Epithelial cell of proximal tubule (primary cell): ENCODE data around the gene NAV3. TPM values are rescaled to one million over a fixed set of nuclear protein-coding genes. Genes with fewer than 3 reads are reported as not detected.

Source experiments
- DNase-seq: peaks from one replicate; pipeline ENCODE4 v3.0.0-alpha.2; 2011; ENCODE audit warnings: low read depth
- H3K4me3 ChIP-seq: 2 replicates; pipeline ENCODE4 v1.5.1; 2011; ENCODE audit warnings: low read depth, mild to moderate bottlenecking, low read length
- total RNA-seq: library from RNA; depleted of rRNA; stranded (reverse); fragments of >200 nt; gene quantifications from 2 replicates; pipeline ENCODE4 v1.2.3, GENCODE V29; 2015
- TF ChIP-seq, protein P1 (sequence below): conservative IDR thresholded peaks from 2 replicates; pipeline ENCODE4 v1.5.1; 2012; ENCODE audit warnings: low read depth, mild to moderate bottlenecking, low read length

NAV3 gene
- total RNA-seq, 1 donor from 2014 or later = 15.5 TPM

DNA sequence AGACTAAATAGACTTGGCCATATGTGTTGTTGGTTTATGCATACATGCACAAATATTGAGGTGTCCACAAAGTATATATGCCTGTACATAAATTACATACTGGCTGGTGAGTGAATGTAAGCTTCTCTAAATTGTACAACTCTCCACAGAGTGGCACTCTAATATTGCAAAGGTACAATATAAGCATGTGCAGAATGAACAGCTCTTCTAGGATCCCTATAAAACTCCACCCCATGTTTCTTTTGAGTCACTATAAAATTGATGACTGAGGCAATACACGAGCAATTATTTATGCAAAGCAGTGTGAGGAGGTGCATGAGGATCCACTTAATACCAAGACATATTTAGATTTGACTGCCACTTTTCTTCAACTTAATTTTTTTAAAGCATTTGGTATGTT lies 172.2 kb downstream of the NAV3 start:
- DNase-seq = no peak
- TF ChIP-seq, protein P1, sequence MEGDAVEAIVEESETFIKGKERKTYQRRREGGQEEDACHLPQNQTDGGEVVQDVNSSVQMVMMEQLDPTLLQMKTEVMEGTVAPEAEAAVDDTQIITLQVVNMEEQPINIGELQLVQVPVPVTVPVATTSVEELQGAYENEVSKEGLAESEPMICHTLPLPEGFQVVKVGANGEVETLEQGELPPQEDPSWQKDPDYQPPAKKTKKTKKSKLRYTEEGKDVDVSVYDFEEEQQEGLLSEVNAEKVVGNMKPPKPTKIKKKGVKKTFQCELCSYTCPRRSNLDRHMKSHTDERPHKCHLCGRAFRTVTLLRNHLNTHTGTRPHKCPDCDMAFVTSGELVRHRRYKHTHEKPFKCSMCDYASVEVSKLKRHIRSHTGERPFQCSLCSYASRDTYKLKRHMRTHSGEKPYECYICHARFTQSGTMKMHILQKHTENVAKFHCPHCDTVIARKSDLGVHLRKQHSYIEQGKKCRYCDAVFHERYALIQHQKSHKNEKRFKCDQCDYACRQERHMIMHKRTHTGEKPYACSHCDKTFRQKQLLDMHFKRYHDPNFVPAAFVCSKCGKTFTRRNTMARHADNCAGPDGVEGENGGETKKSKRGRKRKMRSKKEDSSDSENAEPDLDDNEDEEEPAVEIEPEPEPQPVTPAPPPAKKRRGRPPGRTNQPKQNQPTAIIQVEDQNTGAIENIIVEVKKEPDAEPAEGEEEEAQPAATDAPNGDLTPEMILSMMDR = no peak
- no peak overlapping the region for H3K4me3 ChIP-seq

DNA sequence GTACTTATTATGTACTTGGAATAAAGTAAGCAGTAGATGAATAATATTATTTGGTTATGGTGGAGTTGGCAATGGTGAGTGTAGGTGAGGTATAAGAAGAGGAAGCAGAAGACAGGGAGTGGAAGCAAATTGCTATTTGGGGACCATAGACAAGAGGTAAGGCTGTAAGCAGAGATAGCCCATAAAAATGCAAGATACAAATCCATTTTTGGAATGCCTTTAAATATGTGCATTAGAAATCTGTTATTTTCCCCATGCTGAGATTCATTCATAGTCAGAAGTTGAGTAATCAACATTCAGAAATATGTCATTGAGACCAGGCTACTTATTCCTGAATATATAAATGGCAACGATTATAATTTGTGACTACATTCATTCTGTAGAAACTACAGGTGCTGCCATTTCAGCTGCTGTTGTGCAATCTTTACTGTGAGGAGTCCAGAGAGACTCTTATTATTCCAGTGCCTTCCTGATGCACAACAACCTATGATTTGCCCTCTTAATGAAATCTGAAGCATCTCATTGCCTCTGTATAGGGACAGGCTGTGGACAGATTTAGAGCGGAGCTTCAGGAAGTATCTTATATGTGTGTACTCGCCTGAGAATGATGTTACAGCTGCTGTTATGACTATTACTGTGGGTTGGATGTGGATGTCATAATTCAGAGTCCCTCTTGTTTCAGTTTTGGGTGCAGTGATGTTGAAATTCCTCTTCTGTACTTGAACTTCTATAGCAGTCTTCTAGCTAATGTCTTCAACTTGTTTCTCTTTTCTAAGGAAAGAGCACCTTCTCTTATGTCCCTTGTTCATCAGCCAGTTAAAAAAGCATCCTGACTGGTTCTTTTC lies 173.8 kb downstream of the NAV3 start:
- TF ChIP-seq, protein P1 = no peak
- no peak for DNase-seq
- no peak overlapping the region for H3K4me3 ChIP-seq

DNA sequence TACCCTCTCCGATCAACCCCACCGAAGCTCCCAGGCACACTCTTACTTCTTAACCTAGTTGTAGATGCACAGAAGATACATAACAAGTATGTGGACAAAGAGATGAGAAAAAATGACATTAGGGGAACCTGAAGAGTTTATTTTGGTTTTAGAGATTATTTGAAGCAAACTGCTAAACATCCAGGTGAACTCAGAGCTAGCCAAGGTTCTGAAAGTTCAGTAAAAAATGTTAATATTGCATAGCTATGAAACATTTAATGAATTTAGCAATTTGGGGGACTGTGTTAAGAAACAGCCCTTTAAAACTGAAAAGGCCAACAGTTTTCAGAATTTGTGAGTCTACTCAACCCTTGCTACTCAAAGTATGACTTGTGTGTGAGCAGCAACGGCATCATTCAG lies 174.4 kb downstream of the NAV3 start:
- TF ChIP-seq, protein P1 = no peak
- DNase-seq = no peak
- no peak overlapping the region for H3K4me3 ChIP-seq

DNA sequence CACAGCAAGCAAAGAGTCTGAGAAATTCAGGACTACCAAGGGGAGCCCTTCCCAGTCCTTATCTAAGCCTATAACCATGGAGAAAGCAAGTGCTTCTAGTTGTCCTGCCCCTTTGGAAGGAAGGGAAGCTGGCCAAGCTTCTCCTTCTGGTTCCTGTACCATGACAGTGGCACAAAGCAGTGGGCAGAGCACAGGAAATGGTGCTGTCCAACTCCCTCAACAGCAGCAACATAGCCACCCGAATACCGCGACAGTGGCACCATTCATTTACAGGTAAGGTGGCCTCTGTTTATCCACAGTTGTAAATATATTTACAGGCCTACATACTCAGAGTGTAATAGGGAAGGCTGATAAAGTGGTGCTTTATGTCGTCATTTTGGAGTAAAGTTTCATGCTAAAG lies 176.5 kb downstream of the NAV3 start:
- DNase-seq = no peak
- H3K4me3 ChIP-seq = no peak overlapping the region
- TF ChIP-seq, protein P1 = no peak

DNA sequence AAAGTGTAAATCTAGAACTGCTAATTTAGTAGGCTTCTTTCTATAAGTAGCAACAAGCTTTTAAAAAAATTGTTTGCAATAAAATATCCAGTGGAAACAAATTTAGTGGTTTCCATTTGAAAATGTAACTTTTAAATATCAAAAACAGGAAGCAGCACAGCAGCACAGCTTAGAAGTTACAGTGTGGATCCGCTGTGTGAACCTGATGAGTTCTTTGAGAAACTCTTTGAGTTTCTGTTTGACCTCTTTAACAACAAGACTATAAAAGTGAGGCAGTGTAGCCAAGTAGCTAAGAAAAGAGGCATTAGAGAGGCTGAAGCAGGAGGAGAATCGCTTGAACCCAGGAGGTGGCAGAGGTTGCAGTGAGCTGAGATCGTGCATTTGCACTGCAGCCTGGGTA lies 178.3 kb downstream of the NAV3 start:
- no peak for DNase-seq
- TF ChIP-seq, protein P1 = no peak
- H3K4me3 ChIP-seq = no peak overlapping the region

DNA sequence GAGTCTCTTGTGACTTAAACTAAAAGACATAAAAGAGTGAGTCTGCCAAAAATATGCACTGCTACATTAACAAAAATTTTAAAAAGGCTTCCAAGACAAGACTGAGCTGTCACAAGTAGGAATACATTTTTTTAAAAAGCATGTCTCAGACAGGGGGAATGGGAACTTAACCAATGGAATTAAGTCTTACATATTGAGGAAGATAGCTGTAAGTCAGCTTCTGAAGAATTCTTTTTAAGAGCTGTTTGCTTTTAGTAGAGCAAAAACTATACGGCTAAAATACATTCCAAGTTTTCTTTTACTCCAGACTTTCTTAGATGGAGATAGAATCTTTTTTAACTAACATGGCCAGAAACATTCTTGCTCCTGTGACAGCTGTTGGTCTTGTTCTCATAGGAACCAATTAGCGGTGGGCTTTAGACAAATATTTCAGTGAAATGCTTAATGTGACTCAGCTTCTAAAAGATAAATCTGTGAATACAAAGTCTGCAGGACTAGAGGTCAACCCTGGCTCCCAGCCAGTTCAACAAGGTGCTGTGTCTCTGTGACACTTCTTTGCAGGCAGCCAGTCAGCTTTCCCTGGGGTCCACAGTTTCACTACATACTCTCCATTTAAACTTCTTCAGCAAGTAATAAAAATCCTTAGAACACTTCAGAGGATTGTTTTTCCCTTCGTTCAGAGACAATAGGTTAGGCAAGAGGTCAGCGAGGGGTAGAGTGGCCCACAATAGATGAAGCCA lies 187.6 kb downstream of the NAV3 start:
- TF ChIP-seq, protein P1 = no peak
- no peak overlapping the region for H3K4me3 ChIP-seq
- DNase-seq = no peak
